Muscle of back (tissue), 13 donors: ENCODE data around the gene TMEM14B. TPM values are rescaled to one million over a fixed set of nuclear protein-coding genes. Genes with fewer than 3 reads are reported as not detected.
"Not testable (repeated sequence)": the region's sequence is repeated elsewhere in the genome, so short reads cannot be mapped to it uniquely, and the experiment has no call there.

Experiments
- DNase-seq, 3 donors: peaks; one replicate each; pipeline versions ENCODE4 v3.0.0 to v3.0.0-alpha.2; 2013
- long read RNA-seq, 9 donors: transcript quantifications; one replicate each; lab custom pipeline, GENCODE V29; 2026
- polyA plus RNA-seq, 10 donors: library from polyadenylated mRNA; unstranded; fragments of 120-200 nt; gene quantifications; one replicate each; pipeline ENCODE4 v1.2.1, GENCODE V29; 2013; ENCODE audit not compliant: insufficient read length in 10 of 10

The TMEM14B gene
- 10 to 100 TPM; 63.6 to 75.6 (median 69.6) TPM for polyA plus RNA-seq
- long read RNA-seq, donor 1, transcript TMEM14B-202 (6 exons, 975 nt): major isoform, 26 of 31 reads
- long read RNA-seq, donor 1, partial matches to known transcripts: 0 of 31 reads
- long read RNA-seq, donor 1, other reads (novel, unspliced or antisense): 0 of 31 reads
- long read RNA-seq, donor 2, transcript TMEM14B-202 (6 exons, 975 nt): major isoform, 30 of 42 reads
- long read RNA-seq, donor 2, partial matches to known transcripts: 5 of 42 reads
- long read RNA-seq, donor 2, other reads (novel, unspliced or antisense): 0 of 42 reads
- long read RNA-seq, donor 3: 0 reads
- long read RNA-seq, donor 4, transcript TMEM14B-202 (6 exons, 975 nt): major isoform, 34 of 38 reads
- long read RNA-seq, donor 4, partial matches to known transcripts: 0 of 38 reads
- long read RNA-seq, donor 4, other reads (novel, unspliced or antisense): 0 of 38 reads
- long read RNA-seq, donor 5, transcript TMEM14B-202 (6 exons, 975 nt): major isoform, 60 of 73 reads
- long read RNA-seq, donor 5, transcript TMEM14B-201 (5 exons, 787 nt): minor isoform, 6 of 73 reads
- long read RNA-seq, donor 5, partial matches to known transcripts: 6 of 73 reads
- long read RNA-seq, donor 5, other reads (novel, unspliced or antisense): 0 of 73 reads
- long read RNA-seq, donor 6, transcript TMEM14B-202 (6 exons, 975 nt): major isoform, 40 of 54 reads
- long read RNA-seq, donor 6, transcript TMEM14B-201 (5 exons, 787 nt): minor isoform, 6 of 54 reads
- long read RNA-seq, donor 6, partial matches to known transcripts: 5 of 54 reads
- long read RNA-seq, donor 6, other reads (novel, unspliced or antisense): 0 of 54 reads
- long read RNA-seq, donor 7, transcript TMEM14B-202 (6 exons, 975 nt): major isoform, 19 of 25 reads
- long read RNA-seq, donor 7, partial matches to known transcripts: 0 of 25 reads
- long read RNA-seq, donor 7, other reads (novel, unspliced or antisense): 0 of 25 reads
- long read RNA-seq, donor 8, transcript TMEM14B-202 (6 exons, 975 nt): major isoform, 29 of 32 reads
- long read RNA-seq, donor 8, partial matches to known transcripts: 0 of 32 reads
- long read RNA-seq, donor 8, other reads (novel, unspliced or antisense): 0 of 32 reads
- long read RNA-seq, donor 9, transcript TMEM14B-202 (6 exons, 975 nt): major isoform, 5 of 5 reads
- long read RNA-seq, donor 9, partial matches to known transcripts: 0 of 5 reads
- long read RNA-seq, donor 9, other reads (novel, unspliced or antisense): 0 of 5 reads

GRCh38 chr6:10747251-10747972, at the start of gene TMEM14B:
TMEM14B (plus strand) TSS chr6:10747805; CDS start chr6:10749246, 1,441 bp downstream.
- peak; percentile 97 to 99 (median 99) for DNase-seq

GRCh38 chr6:10713962-10714361, 33.6 kb upstream of the TMEM14B start:
- DNase-seq: no peak

- DNase-seq: peak in 2 of 3 donors; percentile 11 to 17
Observed at GRCh38 chr6:10719296-10719963, 28.2 kb upstream of the TMEM14B start.

- DNase-seq: peak; percentile 33 to 68 (median 47)
Observed at GRCh38 chr6:10719964-10720264, 27.7 kb upstream of the TMEM14B start.

- peak; percentile 33 to 82 (median 49) for DNase-seq
Observed at GRCh38 chr6:10720265-10720959, 27.2 kb upstream of the TMEM14B start.

GRCh38 chr6:10720960-10721849, 26.4 kb upstream of the TMEM14B start:
- not testable (repeated sequence) for DNase-seq

GRCh38 chr6:10721850-10722569, 25.6 kb upstream of the TMEM14B start:
- no peak for DNase-seq

- DNase-seq: no peak
Observed at GRCh38 chr6:10722570-10722819, 25.1 kb upstream of the TMEM14B start.

DNA sequence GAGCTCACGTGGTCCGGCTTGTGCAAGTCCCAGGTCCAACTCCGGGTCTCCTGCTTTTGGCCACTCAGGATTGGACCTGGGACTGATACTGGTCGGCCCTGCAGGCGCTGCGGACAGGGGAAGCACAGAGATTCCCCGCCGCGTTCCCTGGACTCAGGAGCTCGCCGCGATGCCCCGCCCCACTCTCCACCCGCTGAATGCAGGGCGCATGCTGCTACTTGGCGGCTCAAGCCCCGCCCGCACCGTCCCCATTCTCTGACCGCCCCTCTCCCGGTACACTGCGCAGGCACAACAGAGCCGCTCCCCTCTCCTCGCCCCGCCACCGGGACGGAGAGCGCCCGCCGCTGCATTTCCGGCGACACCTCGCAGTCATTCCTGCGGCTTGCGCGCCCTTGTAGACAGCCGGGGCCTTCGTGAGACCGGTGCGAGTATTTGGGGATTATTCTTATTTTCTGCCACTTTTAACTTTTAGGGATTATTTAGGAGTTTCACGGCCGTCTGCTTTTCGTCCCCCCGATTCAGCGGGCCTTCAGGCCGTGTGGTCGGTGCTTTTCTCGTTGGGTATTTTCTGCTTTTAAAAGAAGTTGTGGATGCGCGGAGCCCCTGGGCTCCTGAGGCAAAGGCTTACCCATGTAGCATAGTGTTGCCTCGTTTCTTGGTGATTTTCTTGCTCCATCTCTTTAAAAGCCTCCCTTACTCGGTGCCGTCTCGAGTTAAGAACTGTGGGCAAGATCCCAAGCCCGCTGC, 24.6 kb upstream of the TMEM14B start, which contains the start of gene TMEM14C:
TSS of gene TMEM14C (plus strand) at position 251 of the 747 bp plus-strand sequence. CDS start 1,544 bp downstream, outside the sequence.
- peak; percentile 97 to 99 (median 98) for DNase-seq

GRCh38 chr6:10723567-10723881, 24.1 kb upstream of the TMEM14B start:
- no peak for DNase-seq

- DNase-seq: no peak
Observed at GRCh38 chr6:10725044-10725443, 22.6 kb upstream of the TMEM14B start.

DNA sequence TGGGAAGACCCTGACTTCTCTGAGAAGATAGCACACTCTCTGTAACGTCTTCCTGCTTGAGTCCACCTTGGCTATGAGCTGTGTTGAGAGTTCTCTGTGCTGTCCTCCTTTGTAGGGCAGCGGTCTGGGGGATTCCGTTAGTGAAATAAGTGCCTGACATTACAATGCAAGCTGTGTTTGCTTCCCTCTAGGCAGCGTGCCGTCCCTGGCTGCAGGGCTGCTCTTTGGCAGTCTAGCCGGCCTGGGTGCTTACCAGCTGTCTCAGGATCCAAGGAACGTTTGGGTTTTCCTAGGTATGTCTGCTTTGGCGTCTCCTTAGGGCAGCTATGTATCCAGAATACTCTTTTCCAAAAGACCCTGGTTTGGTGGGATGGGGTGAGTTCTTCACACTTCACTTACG, 21.9 kb upstream of the TMEM14B start:
- no peak for DNase-seq

GRCh38 chr6:10730254-10730653, 17.4 kb upstream of the TMEM14B start:
- no peak for DNase-seq

GRCh38 chr6:10733151-10733715, 14.4 kb upstream of the TMEM14B start:
- no peak for DNase-seq

GRCh38 chr6:10733863-10734262, 13.7 kb upstream of the TMEM14B start:
- no peak for DNase-seq

DNA sequence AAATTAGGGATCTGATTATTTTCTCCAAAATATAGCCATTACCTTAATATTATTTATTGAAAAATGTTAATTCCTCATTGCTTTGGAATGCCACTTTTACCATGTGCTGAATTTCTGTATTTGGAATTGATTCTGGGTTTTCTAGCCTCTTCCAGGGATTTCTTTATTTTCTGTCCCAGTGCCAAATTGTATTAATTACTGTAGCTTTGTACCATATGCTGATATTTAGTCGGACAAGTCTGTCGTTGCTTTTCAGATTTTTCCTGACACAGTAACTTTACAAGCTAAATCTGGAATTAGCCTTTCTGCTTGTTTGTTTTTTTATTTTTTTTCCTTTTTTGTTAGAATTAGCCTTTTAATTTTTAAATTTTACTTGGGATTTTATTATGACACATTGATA, 10.9 kb upstream of the TMEM14B start:
- DNase-seq: no peak

DNA sequence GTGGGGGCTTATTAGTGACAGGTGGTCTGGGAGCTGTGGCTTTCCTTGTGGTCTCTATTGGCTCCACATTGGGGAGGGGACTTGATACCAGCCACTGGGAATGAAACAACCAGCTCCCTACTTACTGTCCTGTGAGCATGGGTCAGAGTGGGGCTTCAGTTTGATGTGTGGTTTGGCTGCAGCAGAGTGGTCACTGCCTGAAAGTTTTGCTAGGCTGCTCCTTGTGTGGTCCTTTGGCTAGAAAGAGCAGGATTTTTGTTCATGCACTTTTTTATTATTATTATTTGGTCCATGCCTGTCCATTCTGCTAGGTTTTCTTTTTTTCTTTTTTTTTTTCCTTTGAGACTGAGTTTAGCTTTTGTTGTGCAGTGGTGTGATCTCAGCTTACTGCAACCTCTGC, 7.5 kb upstream of the TMEM14B start:
- DNase-seq: no peak

DNA sequence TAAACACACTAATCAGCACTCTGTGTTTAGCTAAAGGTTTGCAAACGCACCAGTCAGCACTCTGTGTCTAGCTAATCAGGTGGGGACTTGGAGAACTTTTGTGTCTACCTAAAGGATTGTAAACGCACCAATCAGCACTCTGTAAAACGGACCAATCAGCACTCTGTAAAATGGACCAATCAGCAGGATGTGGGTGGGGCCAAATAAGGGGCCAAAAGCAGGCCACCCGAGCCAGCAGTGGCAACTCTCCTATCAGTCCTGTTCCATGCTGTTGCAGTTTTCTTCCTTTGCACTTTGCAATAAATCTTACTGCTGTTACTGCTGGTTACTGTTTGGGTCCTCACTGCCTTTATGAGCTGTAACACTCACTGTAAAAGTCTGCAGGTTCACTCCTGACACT, 6.0 kb upstream of the TMEM14B start:
- not testable (repeated sequence) for DNase-seq
